Erythroblast (primary cell): ENCODE results near the gene TMEM170A.
"Not testable (repeated sequence)": the region's sequence is repeated elsewhere in the genome, so short reads cannot be mapped to it uniquely, and the experiment has no call there.

Source experiments
- DNase-seq, 2 experiments: peaks; one replicate each; lab custom pipeline; 2025; lab: John Stamatoyannopoulos, UW
- GATA1 ChIP-seq: IDR thresholded peaks from 2 replicates; pipeline ENCODE4 v1.6.1; 2011; ENCODE audit warnings: low read depth, mild to moderate bottlenecking, control low read depth, low read length, moderate library complexity
- POLR2A ChIP-seq: IDR thresholded peaks from 2 replicates; pipeline ENCODE4 v1.6.1; 2011; ENCODE audit warnings: mild to moderate bottlenecking, low read length

TMEM170A gene

DNA sequence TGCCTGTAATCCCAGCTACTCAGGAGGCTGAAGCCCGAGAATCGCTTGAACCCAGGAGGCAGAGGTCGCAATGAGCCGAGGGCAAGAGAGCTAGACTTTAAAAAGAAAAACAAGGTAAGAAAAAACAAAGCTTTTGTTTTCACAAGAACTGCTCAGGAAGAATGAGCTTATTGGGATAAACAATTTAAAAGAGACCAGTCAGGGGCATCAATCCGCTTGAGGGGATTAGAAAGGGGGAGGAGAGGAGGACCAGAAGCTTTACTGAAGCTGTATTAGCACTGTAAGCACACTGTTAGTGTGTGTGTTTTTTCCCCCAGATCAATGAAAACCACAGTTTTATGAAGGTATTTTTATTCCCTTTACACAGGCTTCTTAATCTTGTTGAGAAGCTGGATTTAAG, 8.8 kb downstream of the TMEM170A start:
- TF ChIP-seq POLR2A (no peak), GATA1 (no peak)
- no peak for DNase-seq

DNA sequence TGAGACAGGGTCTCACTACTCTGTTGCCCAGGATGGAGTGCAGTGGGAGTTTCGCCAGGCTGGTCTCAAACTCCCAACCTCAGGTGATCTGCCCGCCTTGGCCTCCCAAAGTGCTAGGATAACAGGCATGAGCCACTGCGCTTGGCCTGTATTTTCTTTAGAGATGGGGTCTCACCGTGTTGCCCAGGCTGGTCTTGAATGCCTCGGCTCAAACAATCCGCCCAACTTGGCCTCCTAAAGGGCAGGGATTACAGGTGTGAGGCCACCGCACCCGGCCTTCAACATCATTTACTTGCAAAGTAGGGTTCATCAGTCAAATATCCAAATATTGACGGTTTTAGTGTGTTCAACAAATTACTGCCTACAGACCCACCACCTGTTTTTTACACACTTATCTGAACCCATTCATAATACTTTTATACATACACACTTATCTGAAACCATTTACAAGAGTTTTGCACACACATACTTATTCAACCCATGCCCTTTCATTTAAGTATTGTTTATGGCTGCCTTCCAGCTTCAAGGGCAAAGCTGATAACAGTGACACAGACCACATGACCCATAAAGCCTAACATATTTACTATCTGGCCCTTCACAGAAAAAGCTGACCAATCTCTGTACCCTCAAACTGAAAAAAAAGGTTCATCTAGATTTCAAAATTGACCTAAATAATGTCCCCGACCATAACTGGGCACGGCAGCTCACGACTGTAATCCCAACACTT, 11.9 kb downstream of the TMEM170A start:
- DNase-seq: peak; percentile 65 to 81
- peak; percentile 39 for TF ChIP-seq GATA1
- TF ChIP-seq POLR2A: no peak

DNA sequence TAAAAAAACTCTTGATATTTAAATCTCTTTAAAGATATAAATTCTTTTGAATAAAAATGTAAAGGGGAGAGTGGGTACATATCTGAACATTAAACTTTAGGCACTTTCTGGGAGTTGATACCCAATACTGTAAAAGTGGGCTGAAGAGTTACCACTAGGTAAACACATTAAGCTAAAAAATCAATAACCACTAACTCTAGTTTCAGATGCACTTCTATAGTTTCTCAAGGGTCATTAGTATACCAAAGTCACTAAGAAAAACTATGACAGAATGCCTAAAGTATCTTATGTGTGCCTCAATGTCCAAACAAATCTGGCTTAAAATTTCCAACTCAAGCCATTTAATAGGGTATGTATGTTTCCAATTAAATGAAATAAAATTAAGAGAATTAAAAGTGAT, 18.1 kb downstream of the TMEM170A start:
- no peak for TF ChIP-seq POLR2A
- TF ChIP-seq GATA1: no peak
- no peak for DNase-seq

DNA sequence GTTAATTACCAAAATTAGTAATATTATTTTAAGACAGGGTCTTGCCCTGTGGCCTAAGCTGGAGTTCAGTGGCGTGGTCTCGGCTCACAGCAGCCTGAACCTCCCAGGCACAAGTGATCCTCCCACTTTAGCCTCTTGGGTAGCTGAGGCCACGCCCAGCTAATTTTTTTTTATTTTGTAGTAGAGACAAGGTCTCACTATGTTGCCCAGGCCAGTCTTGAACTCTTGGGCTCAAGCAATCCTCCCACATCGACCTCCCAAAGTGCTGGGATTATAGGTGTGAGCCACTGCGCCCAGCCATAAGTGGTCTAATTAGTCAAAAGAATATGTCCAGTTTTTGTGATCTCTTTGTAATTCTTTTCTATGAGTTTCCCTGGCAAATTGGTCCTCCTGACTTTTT, 19.2 kb downstream of the TMEM170A start:
- TF ChIP-seq GATA1 (no peak), POLR2A (no peak)
- peak in 1 of 2 experiments; percentile 10 for DNase-seq

DNA sequence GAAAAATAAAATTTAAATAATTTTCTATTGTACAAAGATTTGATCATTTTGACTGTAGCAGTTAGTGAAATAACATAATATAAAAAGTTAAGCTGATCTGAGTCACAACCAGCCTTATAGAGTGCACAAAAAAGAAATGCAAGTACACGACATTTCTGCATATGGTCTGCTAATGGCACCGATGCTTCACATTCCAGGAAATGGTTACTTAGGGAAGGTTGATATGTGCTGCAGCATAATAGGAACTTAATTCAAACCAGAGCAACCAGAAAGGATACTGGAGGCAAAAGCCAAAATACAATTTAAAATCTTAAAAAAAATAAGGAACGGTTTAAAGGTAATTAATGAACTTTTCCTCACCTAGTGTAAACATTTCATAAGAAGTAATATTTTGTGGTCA, 21.2 kb downstream of the TMEM170A start:
- DNase-seq: no peak
- TF ChIP-seq POLR2A (no peak), GATA1 (no peak)

DNA sequence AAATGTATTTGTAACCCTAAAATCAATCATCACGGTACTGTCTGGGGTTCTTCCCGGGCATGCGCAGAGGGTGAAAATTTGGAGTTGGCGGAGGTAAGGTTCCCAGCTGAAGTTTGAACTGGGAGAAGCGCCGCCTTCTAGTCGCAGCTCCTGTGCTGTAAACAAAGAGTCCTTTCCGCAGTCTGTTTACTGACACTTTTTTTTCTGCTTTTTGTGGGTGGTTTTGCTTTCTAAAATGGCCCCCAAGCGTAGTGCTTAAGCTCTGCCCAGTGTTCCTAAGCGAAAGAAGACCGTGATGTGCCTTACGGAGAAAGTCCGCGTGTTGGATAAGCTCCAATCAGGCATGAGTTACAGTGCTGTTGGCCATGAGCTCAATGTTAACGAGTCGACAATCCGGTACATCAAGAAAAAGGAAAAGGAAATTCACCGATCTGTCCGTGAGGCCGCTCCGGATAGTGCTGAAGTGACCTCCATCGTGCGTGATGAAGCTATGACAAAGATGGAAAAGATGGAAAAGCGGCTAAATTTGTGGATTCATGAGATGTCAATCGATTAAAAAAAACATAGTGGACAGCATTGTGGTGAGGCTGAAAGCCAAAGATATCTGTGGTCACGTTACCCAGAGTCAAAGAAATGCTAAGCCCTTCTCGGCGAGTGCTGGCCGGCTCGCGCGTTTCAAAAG, 30.6 kb downstream of the TMEM170A start:
- TF ChIP-seq GATA1 (no peak), POLR2A (peak; percentile 78)
- DNase-seq: peak; percentile 92 to 93

DNA sequence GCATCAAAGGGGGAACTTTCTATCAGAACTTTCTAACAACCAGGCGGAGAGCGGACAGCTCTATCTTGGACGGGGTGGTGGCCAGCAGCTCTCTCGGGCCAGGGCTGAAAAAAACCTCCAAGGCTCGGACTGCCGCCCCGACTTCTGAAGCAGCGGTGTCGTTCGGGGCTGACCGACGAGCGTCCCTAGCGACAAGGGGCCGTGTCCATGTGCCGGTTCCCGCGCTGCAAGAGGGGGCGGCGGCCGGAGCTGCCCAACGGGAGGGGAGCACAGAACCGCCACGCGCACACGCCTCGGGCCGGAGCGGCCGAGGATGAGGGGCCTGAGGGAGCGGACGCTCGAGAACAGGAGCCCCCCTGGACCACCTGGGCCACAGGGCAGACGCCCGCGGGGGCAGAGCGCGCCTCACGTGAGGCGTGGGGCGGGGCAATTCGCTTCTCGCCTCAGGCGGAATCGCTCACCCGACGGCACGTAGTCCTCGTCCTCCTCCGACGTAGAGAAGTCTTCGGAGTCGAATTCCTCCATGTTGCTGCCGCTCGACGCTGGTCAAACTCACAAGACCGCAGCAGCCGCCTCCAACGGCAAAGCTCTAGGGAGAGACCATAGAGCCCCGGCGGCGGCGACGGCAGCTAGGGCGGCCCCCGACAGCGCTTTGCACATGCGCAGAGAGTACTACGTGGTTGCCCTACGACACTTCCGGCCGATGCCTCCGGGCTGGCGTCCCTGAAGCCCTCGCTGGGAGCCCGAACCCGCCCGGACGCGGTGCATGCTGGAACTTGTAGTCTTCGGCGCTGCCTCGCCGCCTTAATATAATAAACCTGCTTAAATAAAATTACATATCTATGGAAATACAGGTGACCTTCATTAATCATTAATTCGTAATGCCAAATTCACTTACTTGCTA, 31.4 kb downstream of the TMEM170A start, which contains the start of gene CFDP1:
CFDP1 (minus strand) TSS at position 676 of the 904 bp plus-strand sequence; CDS start at position 525, 151 bp downstream.
- peak; percentile 96 to 98 for DNase-seq
- TF ChIP-seq POLR2A (peak; percentile 76), GATA1 (no peak)

DNA sequence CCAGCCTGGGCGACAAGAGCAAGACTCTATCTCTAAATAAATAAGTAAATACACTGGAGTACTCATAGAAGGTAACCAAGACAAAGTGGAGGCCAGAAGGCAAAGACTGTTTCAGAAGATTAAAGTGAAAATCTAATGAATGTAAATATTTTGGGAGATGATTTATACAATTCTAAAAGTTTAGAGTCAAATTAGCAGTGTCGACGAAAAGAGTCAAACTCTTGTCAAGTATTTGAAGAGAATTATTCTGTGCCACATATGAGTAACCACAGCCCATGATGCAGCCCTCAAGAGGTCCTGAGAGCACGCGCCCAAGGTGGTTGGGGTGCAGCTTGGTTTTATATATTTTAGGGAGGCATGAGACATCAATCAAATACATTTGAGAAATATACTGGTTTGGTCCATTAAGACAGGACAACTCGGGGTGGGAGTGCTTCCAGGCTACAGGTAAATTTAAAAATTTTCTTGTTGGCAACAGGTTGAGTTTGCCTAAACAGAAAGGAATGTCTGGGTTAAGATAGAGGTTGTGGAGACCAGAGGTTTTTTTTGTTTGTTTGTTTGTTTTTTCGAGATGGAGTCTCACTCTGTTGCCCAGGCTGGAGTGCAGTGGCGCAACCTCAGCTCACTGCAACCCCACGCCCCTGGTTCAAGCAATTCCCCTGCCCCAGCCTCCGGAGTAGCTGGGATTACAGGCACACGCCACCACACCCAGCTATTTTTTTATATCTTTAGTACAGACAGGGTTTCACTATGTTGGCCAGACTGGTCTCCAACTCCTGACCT, 34.7 kb downstream of the TMEM170A start:
- no peak for DNase-seq

DNA sequence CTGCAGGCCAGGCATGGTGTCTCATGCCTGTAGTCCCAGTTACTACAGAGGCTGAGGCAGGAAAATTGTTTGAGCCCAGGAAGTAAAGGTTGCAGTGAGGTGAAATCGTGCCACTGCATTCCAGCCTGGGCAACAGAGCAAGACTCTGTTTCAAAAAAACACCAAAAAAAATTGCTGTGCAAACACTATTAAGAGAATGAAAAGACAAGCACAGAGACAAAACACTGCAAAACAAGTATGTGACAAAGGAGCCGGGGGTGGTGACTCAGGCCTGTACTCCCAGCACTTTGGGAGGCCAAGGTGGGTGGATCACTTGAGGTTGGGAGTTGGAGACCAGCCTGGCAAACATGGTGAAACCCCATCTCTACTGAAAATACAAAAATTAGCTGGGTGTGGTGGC, 38.0 kb downstream of the TMEM170A start:
- DNase-seq: not testable (repeated sequence)

More for the DNA sequence above, 34.7 kb downstream of the TMEM170A start:
- TF ChIP-seq GATA1 (no peak), POLR2A (no peak)

DNA sequence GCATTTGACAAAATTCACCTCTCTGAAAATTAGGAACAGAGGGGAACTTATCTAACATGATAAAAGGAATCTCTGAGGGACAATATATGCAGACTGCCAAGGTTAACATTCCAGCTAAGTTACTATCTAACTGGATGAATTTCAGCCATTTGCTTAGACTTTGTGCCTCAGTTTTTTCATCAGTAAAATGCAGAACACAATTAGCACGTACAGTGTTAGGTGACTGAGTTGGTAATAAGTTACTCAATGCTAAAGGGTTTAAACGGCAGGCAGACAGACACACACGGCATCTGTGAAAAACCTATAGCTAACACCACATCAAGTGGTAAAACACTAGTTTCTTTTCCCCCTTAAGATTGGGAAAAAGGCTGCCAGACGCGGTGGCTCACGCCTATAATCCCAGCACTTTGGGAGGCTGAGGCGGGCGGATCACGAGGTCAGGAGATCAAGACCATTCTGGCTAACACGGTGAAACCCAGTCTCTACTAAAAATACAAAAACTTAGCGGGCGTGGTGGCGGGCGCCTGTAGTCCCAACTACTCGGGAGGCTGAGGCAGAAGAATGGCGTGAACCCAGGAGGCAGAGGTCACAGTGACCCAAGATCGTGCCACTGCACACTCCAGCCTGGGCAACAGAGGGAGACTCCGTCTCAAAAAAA, 40.3 kb downstream of the TMEM170A start:
- DNase-seq: not testable (repeated sequence)

DNA sequence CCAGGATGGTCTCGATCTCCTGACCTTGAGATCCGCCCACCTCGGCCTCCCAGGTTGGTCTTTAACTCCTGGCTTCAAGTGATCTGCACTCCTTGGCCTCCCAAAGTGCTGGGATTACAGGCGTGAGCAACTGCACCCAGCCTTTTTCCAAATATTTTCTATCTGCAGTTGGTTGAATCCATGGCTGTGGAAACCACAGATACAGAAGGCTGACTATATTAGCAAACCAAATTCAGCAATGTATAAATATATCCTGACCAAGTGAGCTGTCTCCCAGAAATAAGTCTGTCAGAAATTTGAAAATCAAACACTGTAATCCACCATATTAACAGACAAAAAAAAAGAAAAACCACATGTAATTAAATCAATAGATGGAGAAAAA, 40.8 kb downstream of the TMEM170A start:
- no peak for DNase-seq

DNA sequence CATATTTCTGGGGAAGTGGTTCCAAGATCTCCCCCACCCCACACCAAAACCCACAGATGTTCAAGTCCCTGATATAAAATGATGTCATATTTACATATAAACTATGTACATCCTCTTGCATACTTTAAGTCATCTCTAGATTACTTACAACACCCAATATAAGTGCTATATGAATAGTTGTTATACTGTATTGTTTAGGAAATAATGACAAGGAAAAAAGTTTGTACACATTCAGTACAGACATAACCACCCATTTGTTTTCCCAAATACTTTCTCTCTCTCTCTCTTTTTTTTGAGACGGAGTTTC, 42.7 kb downstream of the TMEM170A start:
- DNase-seq: no peak
- TF ChIP-seq POLR2A: no peak
- TF ChIP-seq GATA1: no peak

More for the DNA sequence above, 40.8 kb downstream of the TMEM170A start:
- TF ChIP-seq GATA1 (no peak), POLR2A (no peak)

DNA sequence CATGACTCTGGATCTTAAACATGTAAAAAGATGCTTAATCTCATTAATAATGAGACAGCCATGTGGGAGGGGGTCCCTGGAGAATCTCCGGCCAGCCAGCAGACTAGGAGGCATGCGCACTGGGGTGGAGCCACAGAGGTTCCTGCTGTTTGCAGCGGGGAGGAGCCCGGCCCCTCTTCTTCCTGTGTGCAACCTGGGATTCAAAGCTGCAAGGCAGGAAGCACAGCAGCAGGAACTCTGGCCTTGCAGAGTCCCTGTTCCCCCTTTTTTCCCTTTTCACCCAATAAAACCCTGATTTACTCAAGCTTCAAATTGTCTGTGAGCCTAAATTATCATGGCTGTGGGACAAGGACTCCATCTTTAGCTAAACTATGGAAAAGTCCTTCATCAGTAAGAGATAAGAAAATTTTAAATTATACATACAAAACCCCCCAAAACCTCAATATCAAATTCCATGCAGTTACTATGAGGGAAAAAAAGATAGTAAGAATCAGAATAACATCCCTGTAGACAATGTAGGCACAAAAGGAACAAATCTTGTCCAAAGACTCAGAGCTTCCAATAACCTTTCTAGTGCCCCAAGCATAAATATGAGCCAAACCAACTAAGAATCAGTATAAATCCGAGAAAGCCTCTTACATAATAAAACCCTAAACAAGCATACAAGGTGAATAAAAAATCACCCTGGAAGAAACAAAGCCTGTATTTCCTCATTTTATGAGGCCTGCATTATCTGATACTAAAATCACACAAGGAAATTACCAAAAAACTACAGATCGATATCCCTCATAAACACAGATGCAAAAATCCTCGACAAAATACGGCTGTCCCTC, 43.3 kb downstream of the TMEM170A start:
- TF ChIP-seq GATA1: no peak
- TF ChIP-seq POLR2A: no peak
- DNase-seq: peak; percentile 8 to 11
